Measurements from ENCODE around the gene EXOSC7. TPM values are rescaled to one million over a fixed set of nuclear protein-coding genes. Genes with fewer than 3 reads are reported as not detected.

Gene EXOSC7
- total and polyA plus RNA-seq, 7 donors = 27.8 to 54.8 (median 39.4) TPM

- H3K27me3 ChIP-seq (ENCODE audit: insufficient read depth in 3 of 3, low read length in 2 of 3) = no peaks in the 10 kb centered on the region
- DNase-seq = no peak
- no peak for TF ChIP-seq CTCF (IDR thresholded peaks at IDR 0.05)
These were observed 15.3 kb downstream of the EXOSC7 start for GRCh38 chr3:44991326-44991725.

GRCh38 chr3:44992555-44993470 lies 16.8 kb downstream of the EXOSC7 start:
- H3K9me3 ChIP-seq = no peaks in the 10 kb centered on the region
- H3K4me1 ChIP-seq = peaks cover 23% of the 10 kb centered on the region
- intact Hi-C loops (cut with DNase I) = no loop called here
- DNase-seq (no peak), ATAC-seq (peak in 3 of 4 donors; percentile 3 to 13 (median 8))
- peaks cover 4 to 58% of the 10 kb centered on the region in 2 donors for H3K36me3 ChIP-seq (ENCODE audit: insufficient read depth in 1 of 2, low read depth in 1 of 2)
- peak; percentile 47 for TF ChIP-seq CTCF (IDR thresholded peaks at IDR 0.05)
- H3K27me3 ChIP-seq (ENCODE audit: insufficient read depth in 3 of 3, low read length in 2 of 3) = no peaks in the 10 kb centered on the region
- H3K4me3 ChIP-seq = no peak overlapping the region
- WGBS, 3 donors = 72 to 82% (median 75%) methylated on average over 7 of the region's 7 CpGs
- peak overlapping the region; percentile 58 for H3K27ac ChIP-seq

More at GRCh38 chr3:44991326-44991725, 15.3 kb downstream of the EXOSC7 start:
- peaks cover 4 to 43% of the 10 kb centered on the region in 2 donors for H3K36me3 ChIP-seq (ENCODE audit: insufficient read depth in 1 of 2, low read depth in 1 of 2)
- H3K27ac ChIP-seq = no peak overlapping the region
- ATAC-seq = no peak
- intact Hi-C loops (cut with DNase I) = no loop called here
- 71 to 88% (median 73%) methylated on average over 1 of the region's 1 CpG for WGBS, 3 donors
- H3K9me3 ChIP-seq = no peaks in the 10 kb centered on the region
- peaks cover 23% of the 10 kb centered on the region for H3K4me1 ChIP-seq
- H3K4me3 ChIP-seq = no peak overlapping the region

GRCh38 chr3:44993471-44994205 lies 17.6 kb downstream of the EXOSC7 start:
- H3K27me3 ChIP-seq (ENCODE audit: insufficient read depth in 3 of 3, low read length in 2 of 3) = no peaks in the 10 kb centered on the region
- H3K4me3 ChIP-seq = no peak overlapping the region
- no peaks in the 10 kb centered on the region for H3K9me3 ChIP-seq
- H3K4me1 ChIP-seq = peaks cover 23% of the 10 kb centered on the region
- DNase-seq = no peak
- H3K36me3 ChIP-seq (ENCODE audit: insufficient read depth in 1 of 2, low read depth in 1 of 2) = peaks cover 4 to 66% of the 10 kb centered on the region in 2 donors
- TF ChIP-seq CTCF (IDR thresholded peaks at IDR 0.05) = no peak
- intact Hi-C loops (cut with DNase I) = no loop called here
- peak overlapping the region; percentile 58 for H3K27ac ChIP-seq
- peak; percentile 30 to 65 (median 56) for ATAC-seq

- peaks cover 4 to 70% of the 10 kb centered on the region in 2 donors for H3K36me3 ChIP-seq (ENCODE audit: insufficient read depth in 1 of 2, low read depth in 1 of 2)
- no peaks in the 10 kb centered on the region for H3K9me3 ChIP-seq
- H3K27me3 ChIP-seq (ENCODE audit: insufficient read depth in 3 of 3, low read length in 2 of 3) = no peaks in the 10 kb centered on the region
- no peak overlapping the region for H3K4me3 ChIP-seq
- WGBS, 3 donors = 82 to 83% (median 82%) methylated on average over 8 of the region's 8 CpGs
- DNase-seq = peak in 1 of 2 donors; percentile 25
- ATAC-seq = peak in 1 of 4 donors; percentile 33
- H3K27ac ChIP-seq = no peak overlapping the region
- intact Hi-C loops (cut with DNase I) = no loop called here
- H3K4me1 ChIP-seq = peaks cover 15% of the 10 kb centered on the region
- TF ChIP-seq CTCF (IDR thresholded peaks at IDR 0.05) = no peak
These were observed 19.2 kb downstream of the EXOSC7 start for GRCh38 chr3:44995142-44995770.

Measured in psoas muscle (tissue), 8 donors.